Loucy (cell line): Measurements from ENCODE around the gene EIF4E2.

ENCODE experiments used
- CTCF ChIP-seq: fragments of 200-600 bp; sonication (generic); conservative IDR thresholded peaks from 2 replicates; pipeline ENCODE4 v1.5.1; 2014; ENCODE audit warnings: mild to moderate bottlenecking, antibody characterized with exemption, low read length
- EZH2phosphoT487 ChIP-seq: fragments of 200-600 bp; IDR thresholded peaks from 2 replicates; pipeline ENCODE4 v1.6.1; 2018; ENCODE audit warnings: antibody characterized with exemption, mild to moderate bottlenecking, moderate library complexity, borderline replicate concordance

DNA sequence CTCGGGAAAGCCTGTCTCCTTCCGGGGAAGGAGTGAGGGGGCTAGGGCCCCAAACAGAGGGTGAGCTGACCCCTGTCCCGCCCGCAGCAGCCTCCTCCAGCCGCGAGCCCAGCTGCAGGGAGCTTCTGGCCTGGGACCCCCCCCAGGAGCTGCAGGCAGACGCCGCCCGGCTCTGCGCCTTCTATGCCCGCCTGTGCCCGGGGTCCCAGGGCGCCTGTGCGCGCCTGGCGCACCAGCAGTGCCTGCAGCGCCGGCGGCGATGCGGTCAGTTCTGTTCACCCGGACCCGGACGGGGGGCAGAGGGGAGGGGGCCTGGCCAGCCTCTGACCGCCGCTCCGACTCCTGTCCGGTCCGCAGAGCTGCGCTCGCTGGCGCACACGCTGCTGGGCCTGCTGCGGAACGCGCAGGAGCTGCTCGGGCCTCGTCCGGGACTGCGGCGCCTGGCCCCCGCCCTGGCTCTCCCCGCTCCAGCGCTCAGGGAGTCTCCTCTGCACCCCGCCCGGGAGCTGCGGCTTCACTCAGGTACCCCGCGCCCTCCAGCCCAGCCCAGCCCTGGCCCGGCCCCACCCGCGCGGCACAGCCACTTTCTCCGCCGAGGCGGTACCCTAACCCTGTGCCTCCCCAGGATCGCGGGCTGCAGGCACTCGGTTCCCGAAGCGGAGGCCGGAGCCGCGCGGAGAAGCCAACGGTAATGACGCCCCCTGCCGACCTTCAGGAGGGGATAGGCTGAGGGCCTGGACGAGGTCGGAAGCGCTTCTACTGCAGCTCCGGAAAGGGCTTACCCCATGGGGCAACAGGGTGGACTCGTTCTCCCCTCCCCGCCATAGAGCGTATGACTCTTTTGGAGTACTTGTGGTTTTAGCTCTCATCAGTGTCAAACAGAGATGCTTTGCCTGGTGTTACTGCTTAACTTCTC lies 26.5 kb upstream of the EIF4E2 start:
- no peak for TF ChIP-seq CTCF
- no peak for TF ChIP-seq EZH2phosphoT487
